Measurements from ENCODE around the gene CCDC167. TPM values are rescaled to one million over a fixed set of nuclear protein-coding genes. Genes with fewer than 3 reads are reported as not detected.

Gene CCDC167
- total and polyA plus RNA-seq, 10 of the 15 experiments (the other 5 are each of a cell fraction or from before 2014, with no cell fraction given), result 74.9 to 380 (median 137) TPM

GRCh38 chr6:37507690-37508421 lies 8.2 kb upstream of the CCDC167 start (continued):
- TF ChIP-seq ZNF592 (IDR thresholded peaks at IDR 0.05) (no peak), SMAD5 (IDR thresholded peaks at IDR 0.05; ENCODE audit: low read depth) (no peak), TCF3 (IDR thresholded peaks at IDR 0.05; ENCODE audit: borderline replicate concordance, insufficient read depth, low read depth, low read length) (0 out of 2 replicates have a peak, but pooled peaks have one; percentile 50), MXI1 (IDR thresholded peaks at IDR 0.05; ENCODE audit: low read depth, low read length) (no peak)

- Histone ChIP-seq H3K4me2 (ENCODE audit: control insufficient read depth, insufficient read depth) (no peak overlapping the region), H2AFZ (ENCODE audit: control insufficient read depth, low read depth, low read length) (no peak overlapping the region), H3K36me3 (ENCODE audit: control insufficient read depth in 2 of 2, insufficient read depth in 2 of 2, low read length in 1 of 2) (no peaks in the 10 kb centered on the region), H4K20me1 (ENCODE audit: control insufficient read depth, insufficient read depth) (no peaks in the 10 kb centered on the region), H3K79me2 (ENCODE audit: control insufficient read depth, insufficient read depth, low read length) (no peaks in the 10 kb centered on the region), H3K27me3 (replicated peaks in 1 of 2; ENCODE audit: control insufficient read depth in 2 of 2, insufficient read depth in 2 of 2, low read length in 1 of 2) (no peaks in the 10 kb centered on the region), H3K4me3 (no peak overlapping the region), H3K27ac (ENCODE audit: control insufficient read depth, insufficient read depth) (no peak overlapping the region), H3K9ac (ENCODE audit: control insufficient read depth, insufficient read depth, low read length) (no peak overlapping the region), H3K4me1 (ENCODE audit: control insufficient read depth, insufficient read depth, low read length) (peaks cover 30% of the 10 kb centered on the region), H3K9me3 (replicated peaks; ENCODE audit: control insufficient read depth, insufficient read depth, low read length) (no peaks in the 10 kb centered on the region)
- ChIA-PET POLR2A (interaction anchor here (1.4 to 4.8 kb wide), 3 partner anchors 10 to 69 kb away, joined by 3 to 31 read pairs (median 4); no protein-coding TSS in a partner anchor), RAD21 (ENCODE audit: unreplicated experiment) (interaction anchor here (1.6 kb wide), 1 partner anchor 12 kb away, joined by 5 read pairs; no protein-coding TSS in a partner anchor), CTCF (interaction anchor here (1.5 to 2.8 kb wide), 2 partner anchors 31 to 59 kb away, joined by 7 to 18 read pairs; no protein-coding TSS in a partner anchor), SMC1A (ENCODE audit: uncharacterized antibody, unreplicated experiment) (no interaction called here)
- in situ Hi-C loops (cut with MboI), result no loop called here
- ATAC-seq (no peak), DNase-seq (ENCODE audit: low read depth, low spot score) (no peak), FAIRE-seq (no peak)
- no peak for TF ChIP-seq NFYA (IDR thresholded peaks at IDR 0.05; ENCODE audit: borderline replicate concordance, low read depth, low read length)
- 0 out of 2 replicates have a peak, but pooled peaks have one; percentile 31 for TF ChIP-seq NFYB (IDR thresholded peaks at IDR 0.05; ENCODE audit: insufficient read depth, low read depth, low read length)
- no TSS peak for BruUV-seq (replicated peaks)
- 82% methylated on average over 5 of the region's 5 CpGs for WGBS (ENCODE audit: insufficient coverage, insufficient replicate concordance, low lambda C conversion rate, missing lambda C conversion rate)
- intact Hi-C loops (cut with micrococcal nuclease; ENCODE audit: unreplicated experiment), result no loop called here
Measured at GRCh38 chr6:37507077-37507476, 7.4 kb upstream of the CCDC167 start.
